HG02884 (cell line): ENCODE data around the gene CTSZ.
"Not testable (repeated sequence)": the region's sequence is repeated elsewhere in the genome, so short reads cannot be mapped to it uniquely, and the experiment has no call there.

Source experiments
- ATAC-seq: cut with Tn5 transposase; IDR thresholded peaks from one replicate; pipeline ENCODE4 v1.9.1; 2021; ENCODE audit warnings: mild to moderate bottlenecking, moderate library complexity; ENCODE audit not compliant: unreplicated experiment

Gene CTSZ

DNA sequence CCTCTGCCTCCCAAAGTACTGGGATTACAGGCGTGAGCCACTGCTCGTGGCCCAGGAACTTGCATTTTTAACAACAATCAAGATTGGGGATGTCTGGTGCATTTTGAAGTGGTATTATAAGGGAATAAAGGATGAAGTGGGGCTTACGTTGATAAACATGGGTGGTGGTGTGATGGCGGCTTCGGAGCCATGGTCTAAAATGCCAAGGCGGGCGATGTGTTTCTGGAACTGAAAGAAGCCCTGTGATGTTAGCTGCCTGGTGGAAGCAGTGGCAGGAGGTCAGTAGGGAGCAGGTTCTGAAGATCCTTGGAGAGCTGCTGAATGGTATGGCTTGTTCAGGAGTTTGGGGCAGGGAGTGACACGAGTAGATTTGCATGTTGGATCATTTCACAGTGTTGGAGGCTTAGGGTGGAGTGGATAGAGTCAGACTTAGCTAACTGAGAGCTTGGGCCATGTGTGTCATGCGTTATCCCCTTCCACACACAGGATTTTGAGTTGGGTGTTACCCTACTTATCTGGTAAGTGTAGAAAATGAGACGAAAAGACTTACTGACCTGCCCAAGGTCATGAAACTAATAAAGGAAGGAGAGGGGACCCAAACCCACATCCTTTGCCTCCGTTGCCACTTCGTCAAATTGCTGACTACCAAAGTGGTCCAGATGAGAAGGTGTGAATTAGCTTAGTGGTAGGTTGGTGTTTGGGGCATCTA is 24.5 kb downstream of the CTSZ start:
- ATAC-seq = no peak

GRCh38 chr20:58981628-58982364 is 25.3 kb downstream of the CTSZ start:
- ATAC-seq = no peak

- ATAC-seq = peak; percentile 65
Observed at GRCh38 chr20:58980711-58981627, 26.1 kb downstream of the CTSZ start, which contains the start of gene NELFCD. TSS of gene NELFCD (plus strand) at chr20:58981256. CDS start at chr20:58981310, 54 bp downstream.

DNA sequence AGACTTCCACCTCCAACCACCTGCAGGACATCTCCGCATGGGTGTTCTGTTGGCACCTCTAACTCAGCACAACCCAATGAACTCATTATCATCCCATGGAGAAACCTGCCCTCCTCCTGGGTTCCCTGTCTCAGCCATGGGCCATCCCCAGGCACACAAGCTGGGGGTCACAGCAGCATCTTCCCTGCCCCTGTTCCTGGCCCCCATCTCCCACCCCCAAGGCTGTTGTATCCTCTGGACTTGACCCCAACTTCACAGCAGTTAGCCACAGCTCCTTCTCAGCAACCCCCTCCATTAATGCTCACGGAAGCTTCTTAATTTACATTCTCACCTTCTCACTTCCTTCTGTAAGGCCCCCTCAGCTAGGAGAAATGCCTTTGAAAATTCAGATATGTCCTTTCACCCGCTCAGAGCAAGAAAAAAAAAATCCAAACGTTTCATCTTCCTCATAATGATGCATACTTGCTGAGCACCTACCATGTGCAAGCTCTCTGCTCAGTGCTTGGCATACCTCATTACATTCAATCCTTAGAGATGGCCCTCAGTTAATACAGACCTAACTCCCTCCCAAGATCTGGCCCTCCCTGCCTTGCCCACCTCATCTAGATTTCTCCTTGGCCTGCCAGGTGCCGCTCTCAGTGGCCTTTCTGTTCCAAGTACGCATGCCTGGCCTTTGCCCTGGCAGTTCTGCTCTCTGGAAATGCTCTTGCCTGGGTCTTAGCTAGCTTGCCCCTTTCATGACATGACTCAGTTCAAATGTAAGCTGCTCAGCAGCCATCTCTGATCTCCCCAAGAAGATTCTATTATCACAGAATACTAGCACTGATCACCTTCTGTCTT is 28.5 kb downstream of the CTSZ start:
- no peak for ATAC-seq

- no peak for ATAC-seq
Observed at GRCh38 chr20:58976061-58976730, 30.9 kb downstream of the CTSZ start.

- ATAC-seq = no peak
Observed at GRCh38 chr20:58975353-58975752, 31.7 kb downstream of the CTSZ start.

DNA sequence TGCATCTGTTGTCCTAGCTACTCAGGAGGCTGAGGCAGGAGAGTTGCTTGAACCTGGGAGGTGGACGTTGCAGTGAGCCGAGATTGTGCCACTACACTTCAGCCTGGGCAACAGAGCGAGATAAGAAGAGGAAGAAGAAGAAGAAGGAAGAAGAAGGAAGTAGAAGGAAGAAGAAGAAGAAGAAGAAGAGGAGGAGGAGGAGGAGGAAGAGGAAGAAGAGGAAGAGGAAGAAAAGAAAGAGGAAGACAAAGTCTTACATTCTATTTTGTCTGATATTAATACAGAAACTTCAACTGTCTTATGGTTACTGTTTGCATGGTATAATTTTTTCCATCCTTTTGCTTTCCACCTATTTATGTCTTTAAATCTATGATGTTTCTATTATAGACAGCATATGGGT is 33.2 kb downstream of the CTSZ start:
- no peak for ATAC-seq

- no peak for ATAC-seq
Observed at GRCh38 chr20:58973179-58973578, 33.9 kb downstream of the CTSZ start.

GRCh38 chr20:58971429-58971828 is 35.6 kb downstream of the CTSZ start:
- ATAC-seq = no peak

DNA sequence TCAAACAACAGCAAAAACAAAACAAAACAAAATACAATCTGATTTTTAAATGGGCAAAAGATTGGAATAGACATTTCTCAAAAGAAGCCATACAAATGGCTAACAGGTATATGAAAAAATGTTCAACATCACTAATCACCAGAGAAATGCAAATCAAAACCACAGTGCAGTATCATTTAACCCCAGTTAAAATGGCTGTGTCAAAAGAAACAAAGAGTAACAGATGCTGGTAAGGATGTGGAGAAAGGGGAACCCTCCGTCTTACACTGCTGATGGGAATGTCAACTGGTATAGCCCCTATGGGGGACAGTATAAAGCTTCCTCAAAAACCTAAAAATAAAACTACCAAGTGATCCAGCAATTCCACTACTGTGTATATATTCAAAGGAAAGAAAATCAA is 36.9 kb downstream of the CTSZ start:
- ATAC-seq = no peak

DNA sequence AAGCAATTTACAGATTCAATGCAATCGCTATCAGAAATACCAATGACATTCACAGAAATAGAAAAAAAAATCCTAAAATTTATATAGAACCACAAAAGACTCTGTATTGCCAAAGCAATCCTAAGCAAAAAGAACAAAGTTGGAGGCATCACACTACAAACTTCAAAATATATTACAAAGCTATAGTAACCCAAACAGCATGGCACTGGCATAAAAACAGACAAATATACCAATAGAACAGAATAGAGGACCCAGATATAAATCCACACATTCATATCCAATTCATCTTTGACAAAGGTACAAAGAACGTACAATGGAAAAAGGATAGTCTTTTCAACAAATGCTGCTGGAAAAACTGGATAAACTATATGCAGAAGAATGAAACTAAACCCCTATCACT is 37.6 kb downstream of the CTSZ start:
- ATAC-seq = no peak

GRCh38 chr20:58967652-58968429 is 39.2 kb downstream of the CTSZ start:
- ATAC-seq = no peak

DNA sequence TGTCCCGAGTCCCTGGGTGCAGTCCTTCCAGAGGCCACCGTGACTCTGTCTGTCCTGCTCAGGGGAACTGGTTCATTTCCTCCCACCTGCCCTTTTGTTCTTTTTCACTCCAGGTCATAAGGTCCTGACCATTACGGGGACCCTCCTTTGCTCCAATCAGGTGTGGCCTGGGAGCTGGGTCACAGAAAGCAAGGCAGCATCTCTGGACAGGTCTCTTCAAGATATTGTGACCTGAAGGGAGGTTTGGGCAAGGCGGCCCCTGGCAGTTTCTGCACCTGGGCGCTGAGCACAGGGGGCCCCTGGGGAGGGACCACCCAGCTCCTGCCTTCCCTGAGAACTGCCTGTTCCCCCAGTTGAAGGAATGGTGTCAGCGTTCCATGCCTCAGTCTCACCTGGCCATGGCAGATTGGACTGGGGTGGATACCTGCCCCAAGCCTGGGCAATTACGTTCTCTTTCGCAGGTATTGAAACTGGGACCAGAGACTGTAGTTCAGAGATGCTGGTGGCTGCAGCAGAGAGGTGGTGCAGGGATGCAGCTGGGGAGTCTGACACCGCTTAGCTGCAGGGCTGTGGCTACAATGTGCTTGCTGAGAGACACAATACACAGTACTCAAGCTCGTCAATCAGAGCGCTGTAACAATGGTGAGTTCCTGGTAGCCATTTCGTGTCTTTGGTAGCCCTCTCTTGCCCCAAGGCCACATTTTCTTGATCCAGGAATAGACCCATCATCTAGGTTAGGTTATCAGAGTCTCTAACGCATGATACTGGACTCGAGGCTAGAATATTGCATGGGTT is 41.6 kb downstream of the CTSZ start:
- no peak for ATAC-seq

DNA sequence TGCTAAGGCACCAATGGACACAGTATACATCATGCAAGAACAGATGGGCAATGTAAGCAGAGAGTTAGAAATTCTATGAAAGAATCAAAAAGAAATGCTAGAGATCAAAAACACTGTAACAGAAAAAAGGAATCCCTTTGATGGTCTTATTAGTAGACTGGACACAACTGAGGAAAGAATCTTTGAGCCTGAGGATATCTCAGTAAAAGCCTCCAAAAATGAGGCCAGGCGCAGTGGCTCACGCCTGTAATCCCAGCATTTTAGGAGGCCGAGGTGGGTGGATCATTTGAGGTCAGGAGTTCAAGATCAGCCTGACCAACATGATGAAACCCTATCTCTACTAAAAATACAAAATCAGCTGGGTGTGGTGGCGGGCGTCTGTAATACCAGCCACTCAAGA is 43.1 kb downstream of the CTSZ start:
- ATAC-seq = not testable (repeated sequence)

DNA sequence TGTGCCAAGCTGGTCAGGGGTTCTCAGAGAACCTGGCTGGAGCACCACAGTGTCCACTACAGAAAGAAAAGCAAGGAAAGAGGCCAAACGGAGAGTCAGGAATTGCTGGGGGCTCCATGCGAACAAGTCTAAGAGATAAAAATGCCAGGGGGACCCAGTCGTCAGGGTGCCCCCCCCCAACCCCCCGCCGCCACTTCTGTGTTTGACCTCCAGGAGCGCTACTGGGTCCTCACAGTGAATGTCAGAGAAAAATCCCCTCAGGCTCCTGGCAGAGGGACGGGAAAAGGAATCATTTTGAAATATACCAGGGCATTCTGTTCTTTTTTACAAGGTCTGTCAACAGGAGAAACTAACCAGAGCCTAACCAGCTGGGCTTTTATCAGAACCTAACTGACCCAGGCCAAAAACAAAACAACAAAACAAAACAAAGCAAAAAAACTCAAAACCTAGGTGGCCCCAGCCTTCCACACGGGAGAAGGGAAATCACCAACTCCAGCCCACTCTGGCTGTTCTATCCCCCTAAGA is 43.9 kb downstream of the CTSZ start:
- ATAC-seq = no peak

DNA sequence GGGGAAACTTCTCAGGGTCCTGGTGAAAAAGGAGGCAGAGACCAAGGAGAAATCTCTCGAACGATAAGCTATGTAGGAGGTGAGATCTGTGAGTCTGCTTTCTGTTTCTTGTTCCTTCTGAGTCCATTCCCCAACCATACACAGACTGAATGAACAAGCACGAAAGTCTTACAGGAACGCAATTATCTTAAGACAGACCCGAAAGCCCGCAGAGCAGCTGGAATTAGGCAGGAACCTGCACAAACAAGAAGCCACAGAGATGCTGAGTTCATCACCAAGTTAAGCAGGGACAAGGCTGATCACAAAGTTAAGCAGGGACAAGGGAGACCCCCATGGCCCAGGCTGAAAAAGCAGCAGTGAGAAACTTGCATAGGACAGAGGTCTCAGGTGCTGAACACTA is 47.4 kb downstream of the CTSZ start:
- no peak for ATAC-seq

GRCh38 chr20:58956078-58956477 is 51.0 kb downstream of the CTSZ start:
- ATAC-seq = no peak

GRCh38 chr20:58953050-58953449 is 54.0 kb downstream of the CTSZ start:
- ATAC-seq = no peak
